B cell (primary cell): ENCODE measurements around the gene GALNT5.

Source experiments
- CTCF ChIP-seq: fragments of 200-600 bp; IDR thresholded peaks from one replicate; pipeline ENCODE4 v1.8.0; 2022; ENCODE audit warnings: antibody characterized with exemption, mild to moderate bottlenecking
- EZH2 ChIP-seq: IDR thresholded peaks from 2 replicates; pipeline ENCODE4 v1.6.1; 2012; ENCODE audit warnings: borderline replicate concordance, low read depth, mild to moderate bottlenecking, moderate library complexity, low read length; ENCODE audit not compliant: insufficient read depth, poor library complexity, severe bottlenecking

GRCh38 chr2:157236404-157236803, 21.1 kb upstream of the GALNT5 start:
- TF ChIP-seq EZH2 (no peak), CTCF (no peak)
